LNCaP clone FGC (cell line): ENCODE measurements around the gene RETN.
"Not testable (repeated sequence)": the region's sequence is repeated elsewhere in the genome, so short reads cannot be mapped to it uniquely, and the experiment has no call there.

Source experiments
- DNase-seq: peaks from one replicate; pipeline ENCODE4 v3.0.0-alpha.2; 2011; ENCODE audit warnings: low read depth
- H3K4me3 ChIP-seq: 2 replicates; pipeline ENCODE4 v1.5.1; 2011; ENCODE audit warnings: mild to moderate bottlenecking, low read depth, low read length, control low read depth
- TF ChIP-seq, protein P1 (sequence below): IDR thresholded peaks from 2 replicates; pipeline ENCODE4 v1.5.1; 2012; ENCODE audit warnings: mild to moderate bottlenecking; ENCODE audit not compliant: control insufficient read depth, insufficient read depth; ENCODE audit errors: extremely low read depth

Gene RETN

DNA sequence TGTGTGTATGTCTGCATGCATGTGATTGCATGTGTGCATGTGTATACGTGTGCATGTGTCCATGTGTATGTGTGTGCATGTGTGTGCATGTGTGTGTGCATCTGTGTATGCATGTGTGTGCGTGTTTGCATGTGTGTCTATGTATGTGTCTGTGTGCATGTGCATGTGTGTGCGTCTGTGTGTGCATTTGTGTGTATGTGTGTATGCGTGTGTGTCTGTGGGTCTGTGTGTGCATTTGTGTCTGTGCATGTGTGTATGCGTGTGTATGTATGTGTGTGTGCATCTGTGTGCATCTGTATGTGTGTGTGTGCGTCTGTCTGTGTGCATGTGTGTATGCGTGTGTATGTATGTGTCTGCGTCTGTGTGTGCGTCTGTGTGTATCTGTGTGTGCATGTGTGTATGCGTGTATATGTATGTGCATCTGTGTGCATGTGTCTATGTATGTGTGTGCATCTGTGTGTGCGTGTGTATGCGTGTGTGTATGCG is 28.9 kb upstream of the RETN start:
- DNase-seq = no peak
- no peak overlapping the region for H3K4me3 ChIP-seq
- TF ChIP-seq, protein P1, sequence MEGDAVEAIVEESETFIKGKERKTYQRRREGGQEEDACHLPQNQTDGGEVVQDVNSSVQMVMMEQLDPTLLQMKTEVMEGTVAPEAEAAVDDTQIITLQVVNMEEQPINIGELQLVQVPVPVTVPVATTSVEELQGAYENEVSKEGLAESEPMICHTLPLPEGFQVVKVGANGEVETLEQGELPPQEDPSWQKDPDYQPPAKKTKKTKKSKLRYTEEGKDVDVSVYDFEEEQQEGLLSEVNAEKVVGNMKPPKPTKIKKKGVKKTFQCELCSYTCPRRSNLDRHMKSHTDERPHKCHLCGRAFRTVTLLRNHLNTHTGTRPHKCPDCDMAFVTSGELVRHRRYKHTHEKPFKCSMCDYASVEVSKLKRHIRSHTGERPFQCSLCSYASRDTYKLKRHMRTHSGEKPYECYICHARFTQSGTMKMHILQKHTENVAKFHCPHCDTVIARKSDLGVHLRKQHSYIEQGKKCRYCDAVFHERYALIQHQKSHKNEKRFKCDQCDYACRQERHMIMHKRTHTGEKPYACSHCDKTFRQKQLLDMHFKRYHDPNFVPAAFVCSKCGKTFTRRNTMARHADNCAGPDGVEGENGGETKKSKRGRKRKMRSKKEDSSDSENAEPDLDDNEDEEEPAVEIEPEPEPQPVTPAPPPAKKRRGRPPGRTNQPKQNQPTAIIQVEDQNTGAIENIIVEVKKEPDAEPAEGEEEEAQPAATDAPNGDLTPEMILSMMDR = no peak

DNA sequence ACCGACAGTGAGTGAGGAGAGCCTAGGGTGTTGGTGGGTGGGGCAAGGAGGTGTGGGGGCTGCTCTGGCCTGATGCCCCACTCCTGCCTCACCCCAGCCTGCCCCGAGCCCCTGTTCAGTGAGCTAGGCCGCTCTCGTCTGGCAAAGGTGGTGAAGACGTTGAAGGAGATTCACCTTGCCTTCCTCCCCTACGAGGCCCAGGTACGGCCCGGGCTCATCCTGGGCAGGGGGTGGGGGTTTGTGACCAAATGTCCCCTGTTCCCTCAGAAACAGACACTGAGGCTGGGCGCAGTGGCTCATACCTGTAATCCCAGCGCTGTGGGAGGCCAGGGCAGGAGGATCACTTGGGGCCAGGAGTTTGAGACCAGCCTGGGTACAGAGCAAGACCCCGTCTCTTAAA is 28.0 kb upstream of the RETN start:
- TF ChIP-seq, protein P1 = no peak
- no peak for DNase-seq
- H3K4me3 ChIP-seq = no peak overlapping the region

DNA sequence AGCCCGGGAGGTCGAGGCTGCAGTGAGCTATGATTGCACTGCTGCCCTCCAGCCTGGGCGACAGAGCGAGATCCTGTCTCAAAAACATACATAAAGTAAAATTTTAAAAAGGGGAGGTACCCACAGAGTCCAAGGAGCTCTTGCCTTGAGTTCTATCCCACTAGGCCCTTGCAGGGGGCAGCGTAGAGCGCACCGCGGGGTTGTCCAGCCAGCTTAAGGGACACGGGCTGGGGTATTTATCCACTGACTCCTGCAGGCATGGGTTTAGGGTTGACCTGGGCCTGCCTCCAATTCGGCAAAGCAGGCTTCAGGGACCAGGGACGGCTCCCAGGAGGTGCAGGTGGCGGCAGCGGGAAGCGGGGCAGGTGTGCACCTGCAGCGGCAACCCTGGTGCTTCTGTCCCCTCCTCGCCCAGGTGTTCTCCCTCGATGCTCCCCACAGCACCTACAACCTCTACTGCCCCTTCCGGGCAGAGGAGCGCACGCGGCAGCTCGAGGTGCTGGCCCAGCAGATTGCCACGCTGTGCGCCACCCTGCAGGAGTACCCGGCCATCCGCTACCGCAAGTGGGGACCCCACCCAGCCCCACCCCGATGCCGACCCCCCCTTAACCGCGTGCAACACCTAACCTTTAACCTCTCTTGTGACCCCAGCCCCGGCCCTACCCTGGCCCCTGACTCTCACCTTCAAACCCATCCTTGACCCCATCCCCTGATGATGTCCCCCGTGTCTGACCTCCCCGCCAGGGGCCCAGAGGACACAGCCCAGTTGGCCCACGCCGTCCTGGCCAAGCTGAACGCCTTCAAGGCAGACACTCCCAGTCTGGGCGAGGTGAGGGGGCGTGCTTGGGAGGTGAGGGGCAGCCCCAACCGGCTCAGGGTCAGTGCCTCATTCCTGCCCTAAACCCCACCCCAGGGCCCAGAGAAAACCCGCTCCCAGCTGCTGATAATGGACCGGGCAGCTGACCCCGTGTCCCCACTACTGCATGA is 27.3 kb upstream of the RETN start:
- TF ChIP-seq, protein P1 = no peak
- no peak for DNase-seq
- no peak overlapping the region for H3K4me3 ChIP-seq

DNA sequence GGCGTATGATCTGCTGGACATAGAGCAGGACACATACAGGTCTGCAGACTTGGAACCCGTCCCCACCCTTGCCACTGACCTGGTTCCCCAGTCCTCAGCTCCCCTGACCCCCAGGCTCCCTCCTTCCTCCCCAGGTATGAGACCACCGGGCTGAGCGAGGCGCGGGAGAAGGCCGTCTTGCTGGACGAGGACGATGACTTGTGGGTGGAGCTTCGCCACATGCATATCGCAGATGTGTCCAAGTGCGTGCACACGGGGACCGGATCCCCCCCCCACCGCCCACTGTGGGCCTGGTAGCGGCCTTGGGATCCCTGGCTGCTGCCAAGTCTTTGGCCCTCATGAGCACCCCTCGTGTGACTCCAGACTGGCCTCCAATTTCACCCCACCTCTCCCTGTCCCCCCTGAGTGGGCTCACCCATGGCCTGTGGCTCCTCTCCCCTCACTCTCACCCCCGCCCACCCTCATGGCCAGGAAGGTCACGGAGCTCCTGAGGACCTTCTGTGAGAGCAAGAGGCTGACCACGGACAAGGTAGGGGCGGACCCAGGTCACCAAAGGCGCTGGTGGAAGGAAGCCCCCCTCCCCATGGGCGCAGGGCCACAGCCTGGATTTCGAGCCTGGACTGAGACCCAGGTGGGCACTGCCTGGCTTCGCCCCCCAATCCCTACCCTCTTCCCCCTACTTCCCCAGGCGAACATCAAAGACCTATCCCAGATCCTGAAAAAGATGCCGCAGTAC is 26.4 kb upstream of the RETN start:
- TF ChIP-seq, protein P1 = no peak
- no peak overlapping the region for H3K4me3 ChIP-seq
- DNase-seq = no peak

DNA sequence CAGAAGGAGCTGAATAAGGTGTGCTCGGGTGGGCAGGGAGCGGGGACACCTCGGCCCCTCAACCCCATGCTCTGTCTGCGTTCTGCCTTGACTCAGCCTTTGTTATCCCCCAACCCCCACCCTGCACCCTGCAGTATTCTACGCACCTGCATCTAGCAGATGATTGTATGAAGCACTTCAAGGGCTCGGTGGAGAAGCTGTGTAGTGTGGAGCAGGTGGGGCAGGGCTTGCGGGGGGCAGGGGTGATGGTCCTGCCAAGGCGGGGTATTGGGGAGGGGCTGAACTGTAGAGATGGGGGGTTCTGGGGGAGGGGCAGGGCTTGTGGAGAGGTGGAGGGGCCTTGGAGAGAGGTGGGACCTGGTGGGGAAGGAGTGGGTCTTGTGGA is 25.8 kb upstream of the RETN start:
- no peak for DNase-seq
- no peak overlapping the region for H3K4me3 ChIP-seq
- TF ChIP-seq, protein P1 = no peak

DNA sequence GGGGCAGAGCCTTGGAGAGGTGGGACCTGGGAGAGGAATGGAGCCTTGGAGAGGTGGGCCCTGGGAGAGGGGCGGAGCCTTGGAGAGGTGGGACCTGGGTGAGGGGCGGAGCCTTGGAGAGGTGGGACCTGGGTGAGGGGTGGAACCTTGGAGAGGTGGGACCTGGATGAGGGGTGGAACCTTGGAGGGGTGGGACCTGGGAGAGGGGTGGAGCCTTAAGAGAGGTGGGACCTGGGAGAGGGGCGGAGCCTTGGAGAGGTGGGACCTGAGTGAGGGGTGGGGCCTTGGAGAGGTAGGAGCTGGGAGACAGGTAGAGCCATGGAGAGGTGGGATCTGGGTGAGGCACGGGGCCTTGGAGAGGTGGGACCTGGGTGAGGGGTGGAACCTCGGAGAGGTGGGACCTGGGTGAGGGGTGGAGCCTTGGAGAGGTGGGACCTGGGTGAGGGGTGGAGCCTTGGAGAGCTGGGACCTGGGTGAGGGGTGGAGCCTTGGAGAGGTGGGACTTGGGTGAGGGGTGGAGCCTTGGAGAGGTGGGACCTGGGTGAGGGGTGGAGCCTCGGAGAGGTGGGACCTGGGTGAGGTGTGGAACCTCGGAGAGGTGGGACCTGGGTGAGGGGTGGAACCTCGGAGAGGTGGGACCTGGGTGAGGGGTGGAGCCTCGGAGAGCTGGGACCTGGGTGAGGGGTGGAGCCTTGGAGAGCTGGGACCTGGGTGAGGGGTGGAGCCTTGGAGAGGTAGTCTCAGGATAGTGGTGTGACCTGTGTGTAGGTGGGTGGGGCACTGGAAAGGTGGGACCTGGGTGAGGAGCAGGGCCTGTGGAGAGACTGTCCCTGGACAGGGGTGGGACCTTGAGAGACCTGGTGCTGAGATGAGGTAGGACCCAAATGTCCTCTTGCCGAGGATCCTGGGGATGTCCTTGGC is 25.0 kb upstream of the RETN start:
- H3K4me3 ChIP-seq = not testable (repeated sequence)
- peak; percentile 43 for DNase-seq
